ENCODE measurements around the gene CYB561.

- TF ChIP-seq POLR2AphosphoS5 (IDR thresholded peaks at IDR 0.05; ENCODE audit: low read depth) (no peak), EZH2 (IDR thresholded peaks at IDR 0.05; ENCODE audit: low read depth, unreplicated experiment) (no peak), ZNF331 (CRISPR knock-in tag; IDR thresholded peaks at IDR 0.05; ENCODE audit: low read depth) (no peak), REST (IDR thresholded peaks at IDR 0.05; ENCODE audit: unreplicated experiment) (no peak), ETS1 (IDR thresholded peaks at IDR 0.05) (no peak), JUNB (IDR thresholded peaks at IDR 0.05; ENCODE audit: unreplicated experiment) (no peak), EZH2phosphoT487 (IDR thresholded peaks at IDR 0.05; ENCODE audit: unreplicated experiment) (no peak), ZNF114 (CRISPR knock-in tag; IDR thresholded peaks at IDR 0.05) (no peak), CREB1 (CRISPR knock-in tag; IDR thresholded peaks at IDR 0.05; ENCODE audit: low read depth) (no peak), STAT1 (IDR thresholded peaks at IDR 0.05; ENCODE audit: unreplicated experiment) (no peak), NANOG (IDR thresholded peaks at IDR 0.05; ENCODE audit: borderline replicate concordance) (no peak)
- TF ChIP-seq, protein P1, sequence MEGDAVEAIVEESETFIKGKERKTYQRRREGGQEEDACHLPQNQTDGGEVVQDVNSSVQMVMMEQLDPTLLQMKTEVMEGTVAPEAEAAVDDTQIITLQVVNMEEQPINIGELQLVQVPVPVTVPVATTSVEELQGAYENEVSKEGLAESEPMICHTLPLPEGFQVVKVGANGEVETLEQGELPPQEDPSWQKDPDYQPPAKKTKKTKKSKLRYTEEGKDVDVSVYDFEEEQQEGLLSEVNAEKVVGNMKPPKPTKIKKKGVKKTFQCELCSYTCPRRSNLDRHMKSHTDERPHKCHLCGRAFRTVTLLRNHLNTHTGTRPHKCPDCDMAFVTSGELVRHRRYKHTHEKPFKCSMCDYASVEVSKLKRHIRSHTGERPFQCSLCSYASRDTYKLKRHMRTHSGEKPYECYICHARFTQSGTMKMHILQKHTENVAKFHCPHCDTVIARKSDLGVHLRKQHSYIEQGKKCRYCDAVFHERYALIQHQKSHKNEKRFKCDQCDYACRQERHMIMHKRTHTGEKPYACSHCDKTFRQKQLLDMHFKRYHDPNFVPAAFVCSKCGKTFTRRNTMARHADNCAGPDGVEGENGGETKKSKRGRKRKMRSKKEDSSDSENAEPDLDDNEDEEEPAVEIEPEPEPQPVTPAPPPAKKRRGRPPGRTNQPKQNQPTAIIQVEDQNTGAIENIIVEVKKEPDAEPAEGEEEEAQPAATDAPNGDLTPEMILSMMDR (conservative IDR thresholded peaks at IDR 0.05; ENCODE audit: low read depth in 2 of 2), result no peak
These were observed 40.4 kb upstream of the CYB561 start for GRCh38 chr17:63486317-63487013.

Data from GM23338 (cell line).